PFSK-1 (cell line): Measurements from ENCODE around the gene RAPGEF5.

ENCODE experiments used
- FOXP2 ChIP-seq: optimal IDR thresholded peaks from 2 replicates; pipeline ENCODE3; 2011; ENCODE audit warnings: borderline replicate concordance, control low read depth, inconsistent platforms; ENCODE audit not compliant: insufficient read depth; ENCODE audit errors: extremely low read length, extremely low read depth
- POLR2AphosphoS5 ChIP-seq: IDR thresholded peaks from 2 replicates; pipeline ENCODE4 v1.6.1; 2012; ENCODE audit warnings: low read depth, mild to moderate bottlenecking, control low read depth, low read length, moderate library complexity
- SIN3A ChIP-seq: IDR thresholded peaks from 2 replicates; pipeline ENCODE4 v1.6.1; 2012; ENCODE audit warnings: mild to moderate bottlenecking, low read length, moderate library complexity, borderline replicate concordance; ENCODE audit not compliant: insufficient read depth
- TAF1 ChIP-seq: IDR thresholded peaks from 2 replicates; pipeline ENCODE4 v1.6.1; 2012; ENCODE audit warnings: low read length, control low read depth, borderline replicate concordance; ENCODE audit not compliant: insufficient read depth
- TF ChIP-seq, protein P1 (sequence below), 2 experiments: IDR thresholded peaks; 2 replicates each; pipeline versions ENCODE4 v1.6.1 to v1.8.0; 2011 to 2012; ENCODE audit warnings: low read depth in 2 of 2, low read length in 2 of 2, control low read depth in 1 of 2, inconsistent platforms in 1 of 2, mild to moderate bottlenecking in 1 of 2, moderate library complexity in 1 of 2; ENCODE audit not compliant: insufficient read depth in 1 of 2

DNA sequence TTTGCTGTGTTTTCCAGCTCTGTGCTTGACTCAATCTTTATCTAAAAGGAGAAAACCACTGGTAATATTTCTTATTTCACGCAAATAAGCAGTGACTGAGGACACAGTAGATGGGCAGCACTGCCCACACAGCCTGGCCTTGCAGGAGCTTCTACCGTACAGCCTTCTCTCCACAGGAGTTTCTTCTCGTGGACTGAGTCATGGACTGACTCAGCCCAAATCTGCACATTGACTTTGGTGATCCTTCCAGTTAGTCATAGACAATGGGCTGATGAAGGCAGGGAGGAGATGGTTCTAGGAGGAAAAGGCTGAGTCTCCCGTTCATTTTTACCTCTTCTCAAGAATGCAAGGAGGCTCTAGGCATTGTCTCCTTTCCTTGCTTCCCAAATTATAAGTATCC lies 200.7 kb downstream of the RAPGEF5 start:
- TF ChIP-seq POLR2AphosphoS5 (no peak), SIN3A (no peak), TAF1 (no peak), FOXP2 (no peak)
- TF ChIP-seq, protein P1, sequence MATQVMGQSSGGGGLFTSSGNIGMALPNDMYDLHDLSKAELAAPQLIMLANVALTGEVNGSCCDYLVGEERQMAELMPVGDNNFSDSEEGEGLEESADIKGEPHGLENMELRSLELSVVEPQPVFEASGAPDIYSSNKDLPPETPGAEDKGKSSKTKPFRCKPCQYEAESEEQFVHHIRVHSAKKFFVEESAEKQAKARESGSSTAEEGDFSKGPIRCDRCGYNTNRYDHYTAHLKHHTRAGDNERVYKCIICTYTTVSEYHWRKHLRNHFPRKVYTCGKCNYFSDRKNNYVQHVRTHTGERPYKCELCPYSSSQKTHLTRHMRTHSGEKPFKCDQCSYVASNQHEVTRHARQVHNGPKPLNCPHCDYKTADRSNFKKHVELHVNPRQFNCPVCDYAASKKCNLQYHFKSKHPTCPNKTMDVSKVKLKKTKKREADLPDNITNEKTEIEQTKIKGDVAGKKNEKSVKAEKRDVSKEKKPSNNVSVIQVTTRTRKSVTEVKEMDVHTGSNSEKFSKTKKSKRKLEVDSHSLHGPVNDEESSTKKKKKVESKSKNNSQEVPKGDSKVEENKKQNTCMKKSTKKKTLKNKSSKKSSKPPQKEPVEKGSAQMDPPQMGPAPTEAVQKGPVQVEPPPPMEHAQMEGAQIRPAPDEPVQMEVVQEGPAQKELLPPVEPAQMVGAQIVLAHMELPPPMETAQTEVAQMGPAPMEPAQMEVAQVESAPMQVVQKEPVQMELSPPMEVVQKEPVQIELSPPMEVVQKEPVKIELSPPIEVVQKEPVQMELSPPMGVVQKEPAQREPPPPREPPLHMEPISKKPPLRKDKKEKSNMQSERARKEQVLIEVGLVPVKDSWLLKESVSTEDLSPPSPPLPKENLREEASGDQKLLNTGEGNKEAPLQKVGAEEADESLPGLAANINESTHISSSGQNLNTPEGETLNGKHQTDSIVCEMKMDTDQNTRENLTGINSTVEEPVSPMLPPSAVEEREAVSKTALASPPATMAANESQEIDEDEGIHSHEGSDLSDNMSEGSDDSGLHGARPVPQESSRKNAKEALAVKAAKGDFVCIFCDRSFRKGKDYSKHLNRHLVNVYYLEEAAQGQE (IDR thresholded peaks at IDR 0.05; ENCODE audit: insufficient read depth in 1 of 2, low read depth in 2 of 2, low read length in 2 of 2): no peak
